ENCODE results near the gene ZNF254.
"Not testable (repeated sequence)": the region's sequence is repeated elsewhere in the genome, so short reads cannot be mapped to it uniquely, and the experiment has no call there.

ZNF254 gene

DNA sequence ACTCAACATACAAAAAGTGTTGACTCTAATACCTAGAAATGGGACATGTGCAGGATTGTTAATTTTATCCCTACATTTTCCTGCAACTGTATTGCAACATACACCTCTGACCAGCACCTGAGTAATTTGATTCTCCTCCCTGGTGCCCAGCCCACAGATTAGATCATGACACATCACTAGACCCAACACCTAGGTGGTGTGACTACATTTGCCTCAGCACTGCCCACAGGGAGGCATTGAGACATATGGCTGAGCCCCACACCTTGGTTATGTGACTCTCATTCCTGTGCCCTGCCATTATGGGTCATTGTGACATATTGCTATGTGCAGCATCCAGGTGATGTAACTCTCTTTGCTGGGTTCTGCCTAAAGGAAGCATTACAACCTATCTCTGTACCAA lies 13.2 kb upstream of the ZNF254 start:
- DNase-seq: no peak

DNA sequence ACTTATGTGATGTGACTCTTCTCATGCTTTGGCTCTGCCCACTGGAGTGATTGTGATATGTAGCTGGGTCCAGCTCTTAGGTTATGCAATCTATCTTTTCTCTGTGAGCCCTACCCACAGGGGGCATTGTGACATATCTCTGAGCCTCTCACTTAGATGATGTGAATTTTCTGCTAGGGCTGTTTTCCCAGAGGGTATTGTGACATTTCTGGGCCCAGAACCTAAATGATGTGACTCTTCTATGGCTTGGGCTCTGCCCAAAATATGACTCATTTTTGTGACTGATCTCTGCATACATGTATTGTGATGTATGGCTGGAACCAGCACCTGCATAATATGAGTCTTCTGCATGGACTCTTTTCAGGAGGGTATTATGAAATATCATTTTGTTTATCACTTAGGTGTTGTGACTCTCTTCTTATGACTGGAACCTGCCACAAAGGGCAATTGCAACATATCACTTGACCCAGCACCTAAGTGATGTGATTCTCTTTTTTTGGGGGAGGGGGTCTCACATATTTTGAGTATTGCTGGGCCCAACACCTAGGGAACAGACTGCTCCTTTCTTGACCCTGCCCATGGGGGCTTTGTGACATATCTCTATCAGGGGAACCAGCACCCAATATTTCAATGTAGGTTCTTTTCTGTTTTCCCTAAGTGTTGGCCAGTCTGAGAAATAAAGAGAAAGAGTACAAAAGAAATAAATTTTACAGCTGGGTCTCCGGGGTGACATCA lies 12.1 kb upstream of the ZNF254 start:
- no peak for DNase-seq

DNA sequence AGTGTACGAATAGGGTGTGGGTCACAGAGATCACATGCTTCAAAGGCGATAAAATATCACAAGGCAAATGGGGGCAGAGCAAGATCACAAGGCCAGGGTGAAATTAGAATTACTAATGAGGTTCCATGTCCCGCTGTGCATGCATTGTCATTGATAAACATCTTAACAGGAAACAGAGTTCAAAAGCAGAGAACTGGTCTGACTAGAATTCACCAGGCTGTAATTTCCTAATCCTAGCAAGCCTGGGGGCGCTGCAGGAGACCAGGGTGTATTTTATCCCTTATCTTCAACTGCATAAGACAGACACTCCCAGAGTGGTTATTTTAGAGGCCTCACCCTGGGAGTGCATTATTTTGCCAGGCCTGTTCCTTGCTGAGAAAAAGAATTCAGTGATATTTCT lies 11.5 kb upstream of the ZNF254 start:
- DNase-seq: not testable (repeated sequence)

DNA sequence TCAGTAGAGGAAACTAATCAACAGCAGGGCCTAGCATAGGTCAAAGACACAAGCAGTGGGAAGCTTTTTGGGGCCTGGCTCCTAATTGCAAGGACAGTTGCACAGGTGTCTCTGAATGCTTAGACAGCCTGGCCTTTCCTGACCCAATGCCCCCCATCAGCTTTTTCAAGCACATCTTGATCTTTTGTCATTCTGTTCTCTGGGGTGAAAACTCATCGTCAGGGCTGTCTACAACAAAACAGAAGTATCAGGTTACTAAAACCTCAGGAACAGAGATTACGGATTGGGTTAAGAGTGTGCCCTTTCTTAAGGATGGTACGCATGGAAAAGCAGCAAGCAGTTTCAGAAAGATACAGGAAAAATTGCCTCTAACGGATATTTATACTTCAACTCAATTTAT lies 8.3 kb upstream of the ZNF254 start:
- no peak for DNase-seq

DNA sequence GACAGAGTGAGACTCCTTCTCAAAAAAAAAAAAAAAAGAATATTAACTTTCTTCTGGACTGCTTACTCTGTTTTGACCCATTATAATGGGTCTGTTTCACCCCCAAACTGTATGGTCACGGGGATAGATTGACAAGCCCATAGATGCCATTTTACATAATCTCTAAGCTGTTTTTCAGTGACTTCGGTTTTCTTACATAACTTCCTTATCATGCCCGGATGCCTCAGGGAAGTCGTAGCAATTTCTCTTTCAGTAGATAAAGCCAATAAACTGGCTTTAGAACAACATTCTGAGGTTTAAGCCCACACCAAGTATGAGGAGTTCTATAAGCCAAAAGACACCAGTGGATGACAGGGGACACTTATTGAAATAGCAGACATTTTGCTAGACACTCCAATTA lies 5.9 kb upstream of the ZNF254 start:
- DNase-seq: no peak

DNA sequence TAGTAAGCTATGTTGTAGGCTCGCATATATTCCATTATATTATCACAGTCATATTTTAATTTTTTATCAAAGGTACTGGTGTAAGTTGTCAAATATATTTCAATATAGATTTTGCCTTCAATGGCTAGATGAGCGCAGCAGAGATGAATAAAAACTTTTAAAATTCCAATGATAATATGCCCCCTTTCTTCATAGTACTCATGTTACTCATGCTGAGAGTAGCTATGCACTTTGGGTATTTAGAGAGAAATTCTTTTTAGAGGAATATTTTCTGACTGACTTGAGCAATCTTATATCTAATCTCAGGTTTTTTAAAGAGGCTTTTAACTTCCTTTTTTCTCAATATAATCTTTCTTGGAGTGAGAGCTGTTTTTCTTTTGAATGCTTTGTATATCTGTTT lies 11.4 kb downstream of the ZNF254 start:
- DNase-seq: no peak

DNA sequence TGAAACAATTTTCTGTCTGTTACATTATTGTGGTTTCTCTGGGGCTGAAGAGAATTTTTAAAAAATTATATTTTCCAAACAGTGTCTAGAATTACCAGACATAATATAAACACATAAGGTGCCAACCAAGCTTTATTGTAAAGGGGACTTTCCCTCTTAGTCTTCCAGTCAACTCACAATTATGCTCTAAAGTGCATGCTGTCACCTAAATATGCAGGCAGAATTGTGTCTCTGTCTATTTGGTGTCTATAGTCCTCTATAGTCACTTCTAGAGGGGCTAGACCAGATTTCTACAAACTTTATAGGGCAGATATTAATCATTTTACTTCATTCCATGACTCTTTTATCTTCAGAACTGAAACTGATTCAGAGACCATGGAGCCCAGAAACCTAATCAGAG lies 12.8 kb downstream of the ZNF254 start:
- DNase-seq: no peak

DNA sequence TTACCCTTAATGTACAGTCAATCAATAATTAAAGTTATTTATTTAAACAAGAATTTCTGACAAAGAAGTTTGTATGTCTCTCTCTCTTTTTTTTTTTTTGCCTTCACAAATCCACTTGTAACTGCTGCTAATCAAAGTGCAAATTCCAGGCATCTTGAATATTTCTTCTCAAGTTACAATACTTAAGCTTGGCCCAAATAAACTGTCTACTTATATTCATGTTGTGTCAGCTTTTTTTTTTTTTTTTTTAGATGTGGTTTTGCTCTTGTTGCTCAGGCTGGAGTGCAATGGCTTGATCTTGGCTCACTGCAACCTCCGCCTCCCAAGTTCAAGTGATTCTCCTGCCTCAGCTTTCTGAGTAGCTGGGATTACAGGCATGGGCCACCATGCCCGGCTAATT lies 13.6 kb downstream of the ZNF254 start:
- not testable (repeated sequence) for DNase-seq

DNA sequence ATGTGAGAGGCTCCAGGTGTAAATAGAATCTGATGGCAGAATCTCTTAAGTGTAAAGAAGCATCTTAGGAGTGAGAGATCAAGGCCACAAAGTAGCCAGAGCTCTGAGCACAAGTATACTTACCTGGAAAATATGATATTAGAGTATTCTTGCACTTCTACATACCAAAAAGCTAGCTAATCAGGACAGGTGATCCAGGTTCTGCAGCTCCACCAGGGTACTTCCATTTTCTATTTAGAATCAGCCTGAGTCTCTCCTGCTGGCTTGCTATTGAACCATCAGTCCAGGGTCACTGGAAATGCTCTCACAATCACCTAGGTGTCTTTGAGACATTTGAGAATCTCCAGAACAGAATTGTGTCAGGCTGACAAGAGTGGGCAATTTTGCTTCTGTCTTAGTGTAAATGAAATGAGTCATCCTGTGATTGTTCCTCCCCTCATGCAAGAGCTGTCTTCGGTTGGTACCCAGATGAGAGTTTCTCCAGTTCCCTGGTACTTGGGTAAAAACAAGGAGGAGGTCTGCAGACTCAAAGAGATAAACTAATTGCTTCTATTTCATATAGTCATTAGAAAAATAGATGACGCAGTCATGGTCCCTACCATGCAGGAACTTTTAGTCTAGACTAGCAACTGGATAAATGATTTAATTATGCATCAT lies 14.6 kb downstream of the ZNF254 start:
- no peak for DNase-seq

DNA sequence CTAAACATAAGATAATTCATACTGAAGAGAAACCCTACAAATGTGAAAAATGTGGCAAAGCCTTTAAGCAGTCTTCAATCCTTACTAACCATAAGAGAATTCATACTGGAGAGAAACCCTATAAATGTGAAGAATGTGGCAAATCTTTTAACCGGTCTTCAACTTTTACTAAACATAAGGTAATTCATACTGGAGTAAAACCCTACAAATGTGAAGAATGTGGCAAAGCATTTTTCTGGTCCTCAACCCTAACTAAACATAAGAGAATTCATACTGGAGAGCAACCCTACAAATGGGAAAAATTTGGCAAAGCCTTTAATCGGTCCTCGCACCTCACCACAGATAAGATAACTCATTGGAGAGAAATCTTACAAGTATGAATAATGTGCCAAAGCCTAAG lies 40.6 kb downstream of the ZNF254 start:
- no peak for DNase-seq

DNA sequence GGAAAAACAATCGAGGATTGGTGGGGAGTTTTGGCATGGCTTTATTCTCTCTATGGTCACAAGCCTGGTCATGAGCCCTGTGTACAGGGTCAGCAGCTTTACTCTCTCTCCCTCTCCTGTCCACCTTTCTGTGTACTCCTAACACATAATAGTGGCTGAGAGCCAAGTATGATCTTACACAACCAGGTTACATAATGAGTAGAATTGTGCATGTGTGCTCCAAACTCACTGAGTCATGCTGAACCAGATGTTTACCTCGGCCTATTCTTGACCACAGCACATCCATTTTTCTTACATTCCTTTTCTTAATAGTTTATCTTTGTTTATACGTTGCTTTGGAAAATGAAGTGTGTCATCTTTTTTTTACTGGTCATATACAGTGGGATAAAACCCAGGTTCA lies 53.1 kb downstream of the ZNF254 start:
- DNase-seq: no peak

DNA sequence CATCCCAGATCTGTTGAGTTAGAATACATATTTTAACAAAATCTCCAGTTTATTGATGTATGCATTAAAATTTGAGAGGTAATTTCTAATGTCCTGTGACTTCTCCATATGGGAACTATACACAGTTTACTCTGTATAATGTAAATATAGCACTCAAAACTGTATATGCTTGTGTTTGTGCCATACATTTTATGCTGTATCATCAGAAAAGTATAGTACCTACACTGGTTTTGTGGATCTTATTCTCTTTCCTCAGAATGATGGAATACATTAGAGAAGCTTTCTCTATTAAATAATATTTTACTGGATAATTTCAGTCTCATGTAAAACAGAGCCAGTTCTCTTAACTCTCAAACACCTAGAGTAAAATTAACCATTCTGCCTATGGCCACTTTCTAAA lies 53.6 kb downstream of the ZNF254 start:
- no peak for DNase-seq

DNA sequence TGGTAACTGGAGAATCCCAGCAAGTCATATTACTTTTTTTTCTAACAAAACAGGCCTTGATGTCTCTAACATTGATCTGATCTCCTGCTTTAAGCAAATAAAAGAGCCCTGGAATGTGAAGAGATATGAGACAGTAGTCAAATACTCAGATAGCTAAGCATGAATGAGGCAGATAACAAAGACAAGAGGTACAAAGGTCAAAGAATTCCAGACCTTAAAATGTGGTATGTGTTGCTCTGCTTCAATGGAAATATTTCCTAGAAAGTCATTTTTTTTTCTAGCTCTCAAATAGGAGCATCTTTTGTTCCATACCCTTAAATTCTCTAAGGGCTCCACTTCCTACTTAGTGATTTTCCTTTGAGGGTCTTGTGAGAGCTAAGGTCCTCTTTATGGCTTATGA lies 54.6 kb downstream of the ZNF254 start:
- DNase-seq: no peak

DNA sequence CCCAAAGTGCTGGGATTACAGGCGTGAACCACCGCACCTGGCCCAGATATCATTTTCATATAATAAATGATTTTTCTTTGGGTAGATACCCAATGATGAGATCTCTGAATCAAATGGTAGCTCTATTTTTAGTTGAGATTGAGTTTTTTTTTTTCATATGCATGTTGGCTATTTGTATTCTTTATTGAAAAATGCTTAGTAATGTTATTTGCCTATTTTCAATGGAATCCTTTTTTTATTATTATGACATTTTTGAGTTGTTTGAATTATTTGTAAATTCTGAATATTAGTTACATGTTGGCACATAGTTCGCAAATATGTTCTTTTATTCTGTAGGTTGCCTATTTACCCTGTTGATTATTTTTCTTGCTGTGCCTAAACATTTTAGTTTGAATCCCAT lies 55.8 kb downstream of the ZNF254 start:
- DNase-seq: no peak

DNA sequence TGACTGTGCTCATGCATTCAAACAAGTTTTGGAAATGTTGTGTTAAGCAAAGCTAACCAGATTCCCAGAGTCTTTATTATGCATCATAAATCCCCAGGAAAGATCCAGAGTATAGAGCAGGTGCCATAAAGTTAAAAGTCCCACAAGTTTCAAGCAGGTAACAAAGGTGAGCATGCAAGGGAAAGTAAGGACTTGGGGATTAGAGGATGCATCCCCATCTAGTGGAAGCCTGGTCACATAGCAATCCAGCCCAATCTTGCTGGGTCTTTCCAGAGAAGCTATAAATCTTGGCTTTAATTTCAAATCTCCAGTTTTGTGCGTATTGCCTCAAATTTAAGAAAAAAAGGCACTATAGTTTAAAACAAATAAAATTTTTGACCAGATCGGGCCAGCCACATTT lies 72.7 kb downstream of the ZNF254 start:
- DNase-seq: no peak

DNA sequence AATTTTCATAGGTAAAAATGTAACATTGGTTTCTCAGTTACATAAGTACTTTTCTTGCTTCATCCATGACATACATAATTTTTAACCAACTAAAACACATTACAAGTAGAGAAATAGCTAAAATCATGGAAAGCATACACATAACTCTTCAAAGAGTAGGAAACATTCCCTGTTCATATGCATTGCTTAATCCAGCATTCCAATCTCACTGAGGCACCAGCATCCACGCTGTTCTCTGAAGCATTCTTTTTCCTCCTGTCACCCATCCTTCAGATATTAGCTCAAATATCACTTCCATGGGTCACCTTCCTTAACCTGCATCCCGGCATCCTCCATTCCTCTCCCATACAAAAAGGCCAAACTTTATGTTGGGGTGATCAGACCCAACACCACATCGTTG lies 79.1 kb downstream of the ZNF254 start:
- no peak for DNase-seq

DNA sequence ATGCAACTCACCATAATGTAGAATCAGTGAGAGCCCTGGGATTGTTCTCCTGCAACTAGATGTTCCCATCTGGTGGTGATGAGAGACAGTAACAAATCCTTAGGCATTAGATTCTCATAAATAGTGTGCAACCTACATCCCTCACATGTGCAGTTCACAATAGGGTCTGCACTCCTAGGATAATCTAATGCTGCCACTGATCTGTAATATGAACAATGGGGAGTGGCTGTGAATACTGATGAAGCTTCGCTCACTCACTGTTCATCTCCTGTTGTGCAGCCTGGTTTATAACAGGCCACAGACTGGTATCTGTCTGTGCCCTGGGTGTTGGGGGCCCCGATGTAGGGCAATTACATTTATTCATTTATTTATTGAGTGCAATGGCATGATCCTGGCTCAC lies 86.9 kb downstream of the ZNF254 start:
- no peak for DNase-seq

DNA sequence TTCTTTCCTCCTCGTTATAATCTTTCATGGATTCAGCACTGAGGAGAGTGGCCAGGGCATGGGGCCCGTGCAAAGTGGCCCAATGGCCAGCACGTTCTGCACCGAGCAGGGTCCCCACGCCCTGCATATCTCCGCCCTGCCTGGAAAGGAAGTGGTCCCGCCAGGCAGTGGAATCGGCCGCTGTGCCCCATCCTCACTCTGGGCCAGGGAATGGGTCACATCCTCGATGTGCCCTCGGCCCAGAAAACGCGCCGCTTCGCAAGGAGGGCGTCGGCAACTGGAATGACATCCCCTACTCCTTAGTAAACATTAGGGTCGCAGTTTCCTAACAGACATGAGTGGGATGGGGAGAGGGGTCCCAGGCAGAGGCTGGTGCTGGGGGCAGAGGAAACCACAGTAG lies 90.7 kb downstream of the ZNF254 start:
- DNase-seq: no peak

DNA sequence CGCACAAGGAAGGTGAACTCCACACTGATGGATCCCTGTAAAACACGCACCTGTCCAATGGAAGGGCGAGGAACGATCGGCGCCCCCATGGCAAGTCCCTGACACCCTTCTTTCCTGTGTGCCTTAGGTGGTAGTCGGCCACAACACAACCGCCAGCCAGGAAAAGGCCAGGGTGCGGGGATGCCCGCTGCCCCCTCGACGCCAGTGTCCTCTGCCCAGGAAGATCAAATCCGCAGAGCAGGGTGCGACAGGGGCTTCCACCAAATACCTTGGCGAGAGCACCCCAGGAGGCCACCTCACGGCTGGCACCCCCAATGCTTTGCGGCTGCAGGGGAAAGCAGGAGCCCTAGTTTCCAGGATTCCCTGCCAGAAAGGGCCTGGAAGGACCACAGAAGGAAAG lies 91.2 kb downstream of the ZNF254 start:
- no peak for DNase-seq
